TTC549 (cell line): ENCODE results near the gene PRKCZ.

Source experiments
- FAIRE-seq: peaks from 2 replicates; lab custom pipeline; 2012; peaks lifted over from hg19 to GRCh38; lab: Jason Lieb, UNC

PRKCZ gene

GRCh38 chr1:2160451-2161300 lies 110.5 kb downstream of the PRKCZ start:
- FAIRE-seq: no peak

GRCh38 chr1:2163205-2163604 lies 113.0 kb downstream of the PRKCZ start:
- no peak for FAIRE-seq

- no peak for FAIRE-seq
These were observed 115.4 kb downstream of the PRKCZ start for GRCh38 chr1:2165646-2166045.

- no peak for FAIRE-seq
These were observed 116.0 kb downstream of the PRKCZ start for GRCh38 chr1:2166254-2166653.

- no peak for FAIRE-seq
These were observed 116.5 kb downstream of the PRKCZ start for GRCh38 chr1:2166695-2167094.

- FAIRE-seq: no peak
These were observed 117.9 kb downstream of the PRKCZ start for GRCh38 chr1:2168090-2168489.

- no peak for FAIRE-seq
These were observed 118.3 kb downstream of the PRKCZ start for GRCh38 chr1:2168535-2168934.

- FAIRE-seq: no peak
These were observed 119.1 kb downstream of the PRKCZ start for GRCh38 chr1:2169200-2169836.

- no peak for FAIRE-seq
These were observed 120.0 kb downstream of the PRKCZ start for GRCh38 chr1:2170211-2170610.

- no peak for FAIRE-seq
These were observed 121.8 kb downstream of the PRKCZ start for GRCh38 chr1:2172012-2172411.

GRCh38 chr1:2172551-2173146 lies 122.4 kb downstream of the PRKCZ start:
- FAIRE-seq: no peak

GRCh38 chr1:2173546-2174347 lies 123.5 kb downstream of the PRKCZ start:
- no peak for FAIRE-seq

GRCh38 chr1:2174348-2175054 lies 124.3 kb downstream of the PRKCZ start:
- no peak for FAIRE-seq

GRCh38 chr1:2175055-2175414 lies 124.8 kb downstream of the PRKCZ start:
- FAIRE-seq: no peak

GRCh38 chr1:2175681-2176454 lies 125.7 kb downstream of the PRKCZ start:
- no peak for FAIRE-seq

- no peak for FAIRE-seq
These were observed 126.4 kb downstream of the PRKCZ start for GRCh38 chr1:2176615-2177014.

GRCh38 chr1:2177541-2177940 lies 127.3 kb downstream of the PRKCZ start:
- FAIRE-seq: no peak

GRCh38 chr1:2177946-2178538 lies 127.8 kb downstream of the PRKCZ start:
- no peak for FAIRE-seq

- FAIRE-seq: no peak
These were observed 128.7 kb downstream of the PRKCZ start for GRCh38 chr1:2178875-2179274.

- no peak for FAIRE-seq
These were observed 129.2 kb downstream of the PRKCZ start for GRCh38 chr1:2179283-2180013.
